H1 (cell line): ENCODE data around the gene SH3PXD2B. TPM values are rescaled to one million over a fixed set of nuclear protein-coding genes. Genes with fewer than 3 reads are reported as not detected.

Source experiments
- CTCF ChIA-PET: fragments of 300-600 bp; sonication (Branson Sonifier 250); formaldehyde crosslinking; loops from one replicate; lab custom pipeline; 2021; ENCODE audit not compliant: partially characterized antibody; lab: Charles Lee
- POLR2A ChIA-PET: fragments of 300-600 bp; sonication (Branson Sonifier 250); formaldehyde crosslinking; loops from one replicate; lab custom pipeline; 2021; ENCODE audit warnings: inconsistent platforms; ENCODE audit not compliant: partially characterized antibody; lab: Charles Lee
- DNase-seq, 2 experiments: peaks; one replicate each; pipeline versions ENCODE4 v3.0.0 to v3.0.0-alpha.2; 2010 to 2022; ENCODE audit warnings: low spot score in 2 of 2, low read depth in 1 of 2, mixed read lengths in 1 of 2
- FAIRE-seq: peaks from 2 replicates; lab custom pipeline; 2011; peaks lifted over from hg19 to GRCh38; lab: Jason Lieb, UNC
- H2AFZ ChIP-seq: 2 replicates; pipeline ENCODE4 v1.8.1; 2012; ENCODE audit warnings: low read length, inconsistent platforms
- H2AK5ac ChIP-seq: 2 replicates; pipeline ENCODE4 v1.6.1; 2013; ENCODE audit warnings: low read depth, low read length
- H2BK120ac ChIP-seq: replicated peaks from 2 replicates; pipeline ENCODE3; 2013; ENCODE audit warnings: low read depth, low read length, inconsistent platforms
- H2BK12ac ChIP-seq: 2 replicates; pipeline ENCODE4 v1.6.1; 2013; ENCODE audit warnings: low read depth, low read length
- H2BK15ac ChIP-seq: 2 replicates; pipeline ENCODE4 v1.6.1; 2013; ENCODE audit warnings: low read length
- H2BK20ac ChIP-seq: 2 replicates; pipeline ENCODE4 v1.6.1; 2013; ENCODE audit warnings: low read length
- H2BK5ac ChIP-seq: 2 replicates; pipeline ENCODE4 v1.6.1; 2013; ENCODE audit warnings: low read depth, low read length
- H3K14ac ChIP-seq: 2 replicates; pipeline ENCODE4 v1.6.1; 2013; ENCODE audit warnings: inconsistent platforms; ENCODE audit not compliant: insufficient read length
- H3K18ac ChIP-seq: 2 replicates; pipeline ENCODE4 v1.6.1; 2013; ENCODE audit warnings: low read length; ENCODE audit errors: extremely low read depth
- H3K23ac ChIP-seq: 2 replicates; pipeline ENCODE4 v1.6.1; 2013; ENCODE audit warnings: inconsistent platforms; ENCODE audit not compliant: insufficient read length
- H3K23me2 ChIP-seq: 2 replicates; pipeline ENCODE4 v1.6.1; 2013; ENCODE audit warnings: low read depth, low read length
- H3K27ac ChIP-seq: 2 replicates; pipeline ENCODE4 v1.6.1; 2011; ENCODE audit warnings: low read depth, low read length, inconsistent platforms
- H3K27me3 ChIP-seq, 4 experiments: replicated peaks in 1 of 4; 1 replicate in 1 of 4; 2 replicates in 3 of 4; pipeline versions ENCODE4 v1.6.1 to v1.8.1; 2011 to 2013; ENCODE audit warnings: low read length in 3 of 4, mild to moderate bottlenecking in 3 of 4, inconsistent platforms in 2 of 4, mixed read lengths in 2 of 4, moderate library complexity in 1 of 4; ENCODE audit not compliant: control insufficient read depth in 3 of 4, insufficient read depth in 3 of 4; ENCODE audit errors: extremely low read depth in 1 of 4
- H3K36me3 ChIP-seq, 4 experiments: 2 replicates each; pipeline versions ENCODE4 v1.6.1 to v1.8.1; 2011 to 2013; ENCODE audit warnings: mild to moderate bottlenecking in 4 of 4, low read length in 3 of 4, moderate library complexity in 2 of 4, control low read depth in 1 of 4, inconsistent platforms in 1 of 4; ENCODE audit not compliant: insufficient read depth in 4 of 4, control insufficient read depth in 2 of 4
- H3K4ac ChIP-seq: replicated peaks from 2 replicates; pipeline ENCODE3; 2013; ENCODE audit warnings: low read length, low read depth, mixed read lengths, inconsistent platforms; ENCODE audit not compliant: insufficient read length
- H3K4me1 ChIP-seq, 4 experiments: replicated peaks in 1 of 4; 1 replicate in 1 of 4; 2 replicates in 3 of 4; pipeline versions ENCODE4 v1.6.1 to v1.8.1; 2011 to 2013; ENCODE audit warnings: low read length in 3 of 4, inconsistent platforms in 2 of 4, mixed read lengths in 1 of 4; ENCODE audit not compliant: insufficient read depth in 4 of 4, control insufficient read depth in 3 of 4
- H3K4me2 ChIP-seq, 2 experiments: 2 replicates each; pipeline versions ENCODE4 v1.6.1 to v1.8.1; 2011 to 2013; ENCODE audit warnings: low read depth in 2 of 2, low read length in 2 of 2, control low read depth in 1 of 2, inconsistent platforms in 1 of 2, mild to moderate bottlenecking in 1 of 2; ENCODE audit not compliant: insufficient read depth in 1 of 2
- H3K4me3 ChIP-seq, 4 experiments: fragments of 200-600, 300-600 bp in 1 of 4; sonication (generic), shearing (Covaris generic), sonication (Bioruptor Twin) in 1 of 4; 2 replicates each; pipeline versions ENCODE4 v1.5.1 to v1.8.1; 2011 to 2016; ENCODE audit warnings: low read length in 4 of 4, low read depth in 3 of 4, control low read depth in 2 of 4, inconsistent platforms in 2 of 4, mild to moderate bottlenecking in 2 of 4, mixed read lengths in 1 of 4, moderate library complexity in 1 of 4; ENCODE audit not compliant: insufficient read depth in 2 of 4; ENCODE audit errors: extremely low read depth in 1 of 4
- H3K56ac ChIP-seq: replicated peaks from 2 replicates; pipeline ENCODE3; 2013; ENCODE audit warnings: low read depth, mild to moderate bottlenecking, mixed read lengths, low read length, inconsistent platforms; ENCODE audit not compliant: insufficient read length
- H3K79me1 ChIP-seq: 2 replicates; pipeline ENCODE4 v1.6.1; 2013; ENCODE audit warnings: low read depth, low read length, control low read depth
- H3K79me2 ChIP-seq, 2 experiments: 2 replicates each; pipeline versions ENCODE4 v1.6.1 to v1.8.1; 2012 to 2013; ENCODE audit warnings: low read length in 2 of 2, mild to moderate bottlenecking in 2 of 2, inconsistent platforms in 1 of 2; ENCODE audit not compliant: insufficient read depth in 2 of 2, control insufficient read depth in 1 of 2
- H3K9ac ChIP-seq, 4 experiments: replicated peaks in 1 of 4; 1 replicate in 1 of 4; 2 replicates in 3 of 4; pipeline versions ENCODE4 v1.6.1 to v1.8.1; 2011 to 2013; ENCODE audit warnings: low read depth in 3 of 4, low read length in 3 of 4, control low read depth in 2 of 4, mild to moderate bottlenecking in 2 of 4, moderate library complexity in 2 of 4, inconsistent platforms in 1 of 4; ENCODE audit errors: extremely low read depth in 1 of 4
- H3K9me3 ChIP-seq, 2 experiments: 2 replicates each; pipeline versions ENCODE4 v1.6.1 to v1.8.1; 2012 to 2013; ENCODE audit warnings: mild to moderate bottlenecking in 2 of 2, moderate library complexity in 2 of 2, control low read depth in 1 of 2, inconsistent platforms in 1 of 2, low read depth in 1 of 2, low read length in 1 of 2, mixed read lengths in 1 of 2; ENCODE audit not compliant: insufficient read depth in 2 of 2
- H4K20me1 ChIP-seq, 2 experiments: replicated peaks in 1 of 2; 2 replicates each; pipeline versions ENCODE3 to v1.8.1; 2011 to 2013; ENCODE audit warnings: inconsistent platforms in 2 of 2, low read length in 2 of 2, mild to moderate bottlenecking in 1 of 2; ENCODE audit not compliant: insufficient read depth in 2 of 2, control insufficient read depth in 1 of 2
- H4K5ac ChIP-seq: 2 replicates; pipeline ENCODE4 v1.6.1; 2013; ENCODE audit warnings: low read length, low read depth, mixed read lengths, inconsistent platforms; ENCODE audit not compliant: insufficient read length
- H4K8ac ChIP-seq: 2 replicates; pipeline ENCODE4 v1.8.0; 2013; ENCODE audit warnings: mild to moderate bottlenecking, moderate library complexity, low read length, inconsistent platforms; ENCODE audit not compliant: insufficient read depth; ENCODE audit errors: extremely low read depth
- H4K91ac ChIP-seq: replicated peaks from 2 replicates; pipeline ENCODE3; 2013; ENCODE audit warnings: low read length, mixed read lengths, inconsistent platforms; ENCODE audit not compliant: insufficient read length
- CBX8 ChIP-seq: fragments of 300-800, 300-1000 bp; sonication (generic); IDR thresholded peaks from 2 replicates; pipeline ENCODE4 v1.7.1; 2016; ENCODE audit warnings: low read depth, low read length, borderline replicate concordance
- EP300 ChIP-seq, 2 experiments: IDR thresholded peaks; 1 replicate in 1 of 2; 2 replicates in 1 of 2; pipeline ENCODE4 v1.6.1; 2011 to 2012; ENCODE audit warnings: low read depth in 2 of 2, low read length in 2 of 2, mild to moderate bottlenecking in 2 of 2, borderline replicate concordance in 1 of 2, inconsistent platforms in 1 of 2, moderate library complexity in 1 of 2
- FOSL1 ChIP-seq: IDR thresholded peaks from 2 replicates; pipeline ENCODE4 v1.6.1; 2011; ENCODE audit warnings: mild to moderate bottlenecking, low read depth, low read length, moderate library complexity; ENCODE audit not compliant: insufficient read depth
- JUN ChIP-seq: IDR thresholded peaks from 2 replicates; pipeline ENCODE4 v1.6.1; 2011; ENCODE audit warnings: low read depth, mild to moderate bottlenecking, improper control_type of control experiment, low read length
- MAX ChIP-seq: IDR thresholded peaks from 2 replicates; pipeline ENCODE4 v1.6.1; 2012; ENCODE audit warnings: inconsistent platforms
- SIRT6 ChIP-seq: IDR thresholded peaks from one replicate; pipeline ENCODE4 v1.7.1; 2012; ENCODE audit warnings: low read length, inconsistent platforms
- SP2 ChIP-seq: IDR thresholded peaks from 2 replicates; pipeline ENCODE4 v1.6.1; 2012; ENCODE audit warnings: mild to moderate bottlenecking, low read length, inconsistent platforms
- SUZ12 ChIP-seq: fragments of 200-600 bp; sonication (generic); IDR thresholded peaks from 2 replicates; pipeline ENCODE4 v1.6.1; 2012; ENCODE audit warnings: mild to moderate bottlenecking, inconsistent platforms, low read length, moderate library complexity, mixed read lengths
- WGBS, 2 experiments: shearing (Covaris generic) in 1 of 2; methylation state at CpG; one replicate each; pipeline versions ENCODE4 v1.1.6 to v1.1.7; 2013 to 2015; ENCODE audit warnings: low lambda C conversion rate in 2 of 2, mixed read lengths in 2 of 2, inconsistent platforms in 1 of 2, low coverage in 1 of 2, missing lambda C conversion rate in 1 of 2; ENCODE audit not compliant: insufficient replicate concordance in 2 of 2, insufficient coverage in 1 of 2, insufficient read length in 1 of 2; ENCODE audit errors: extremely low coverage in 1 of 2, missing lambda C conversion rate in 1 of 2; 5-methylcytosine and 5-hydroxymethylcytosine counted together
- polyA plus RNA-seq, 7 experiments: library from polyadenylated mRNA; depleted of rRNA in 3 of 7; stranded (reverse) in 5 of 7; unstranded in 2 of 7; fragments of >200 nt in 5 of 7; fragments of 200-250 nt in 2 of 7; gene quantifications; 1 replicate in 5 of 7; 2 replicates in 1 of 7; 4 replicates in 1 of 7; pipeline versions ENCODE4 v1.2.1 to v1.2.3, GENCODE V29; 2011 to 2013; ENCODE audit warnings: missing spikeins in 2 of 7, mixed read lengths in 2 of 7
- total RNA-seq: library from RNA; stranded (reverse); fragmentation: NEBNext Ultra II Directional; extraction: Animal tissue kit (Norgen Biotek cat#: 25700); gene quantifications from 2 replicates; pipeline ENCODE4 v1.2.1, GENCODE V29; 2021

Gene SH3PXD2B
- total and polyA plus RNA-seq, 2 of the 8 experiments (the other 6 are each of a cell fraction or from before 2014, with no cell fraction given), result 32.9 to 72.9 TPM

GRCh38 chr5:172435362-172436077, 18.8 kb downstream of the SH3PXD2B start:
- Histone ChIP-seq H3K18ac (no peak overlapping the region), H3K36me3 (no peaks in the 10 kb centered on the region), H4K20me1 (peaks cover 13 to 35% of the 10 kb centered on the region in 2 experiments), H2BK5ac (no peak overlapping the region), H2BK120ac (no peak overlapping the region), H3K4me3 (no peak overlapping the region), H3K4ac (no peak overlapping the region), H2BK12ac (no peak overlapping the region), H3K23me2 (no peaks in the 10 kb centered on the region), H3K9ac (no peak overlapping the region), H2BK20ac (no peak overlapping the region), H3K14ac (no peak overlapping the region), H2AK5ac (no peak overlapping the region), H4K5ac (no peak overlapping the region), H2BK15ac (no peak overlapping the region), H4K8ac (no peak overlapping the region), H3K23ac (no peak overlapping the region), H4K91ac (no peak overlapping the region), H3K79me2 (peaks cover 0 to 43% of the 10 kb centered on the region in 2 experiments; a peak in 2 of 4 replicates), H3K4me1 (no peaks in the 10 kb centered on the region; a peak in 1 of 7 replicates), H3K27ac (no peak overlapping the region), H3K27me3 (no peaks in the 10 kb centered on the region), H3K4me2 (no peak overlapping the region), H3K56ac (no peak overlapping the region), H3K79me1 (peaks cover 19% of the 10 kb centered on the region), H3K9me3 (no peaks in the 10 kb centered on the region), H2AFZ (no peak overlapping the region)
- no peak for FAIRE-seq
- CTCF ChIA-PET, result interaction anchor here (0.6 to 8.8 kb wide), 2 partner anchors 12 to 16 kb away, joined by 3 to 94 read pairs; no protein-coding TSS in a partner anchor
- WGBS, 2 experiments, result 80% methylated on average over 8 of the region's 8 CpGs; no CpG with 5 or more reads in 1 of the 2 experiments
- POLR2A ChIA-PET, result interaction anchor here (1.6 kb wide), 1 partner anchor 15 kb away, joined by 4 read pairs; no protein-coding TSS in a partner anchor
- DNase-seq, result no peak
- no peak for TF ChIP-seq CBX8
- no peak for TF ChIP-seq SUZ12
- TF ChIP-seq EP300 (IDR thresholded peaks at IDR 0.05; ENCODE audit: borderline replicate concordance in 1 of 2, low read depth in 2 of 2, low read length in 2 of 2), result no peak
- no peak for TF ChIP-seq SIRT6
- TF ChIP-seq SP2, result no peak
- no peak for TF ChIP-seq JUN
- TF ChIP-seq MAX, result no peak
- no peak for TF ChIP-seq FOSL1
